Measurements from ENCODE around the gene CCL20.

- no peak for TF ChIP-seq CTCF (IDR thresholded peaks at IDR 0.05)
- no peak for TF ChIP-seq POLR2A (IDR thresholded peaks at IDR 0.05)
Observed at GRCh38 chr2:227783404-227784138, 30.1 kb upstream of the CCL20 start.

All from lower leg skin (tissue), 3 donors.